Nephron (organoid): Measurements from ENCODE around the gene ITGA8.

Experiments used
- H3K27ac Mint-ChIP-seq, 3 experiments: 2 replicates each; pipeline ENCODE4 v1.8.0; 2020; ENCODE audit warnings: mixed read lengths in 3 of 3, mild to moderate bottlenecking in 2 of 3, moderate library complexity in 1 of 3
- H3K27me3 Mint-ChIP-seq: 2 replicates; pipeline ENCODE4 v1.8.0; 2021; ENCODE audit warnings: low read depth, mild to moderate bottlenecking, moderate library complexity, mixed read lengths
- H3K36me3 Mint-ChIP-seq: 2 replicates; pipeline ENCODE4 v1.8.0; 2020; ENCODE audit warnings: low read depth, mixed read lengths
- H3K4me1 Mint-ChIP-seq: 2 replicates; pipeline ENCODE4 v1.8.0; 2020; ENCODE audit warnings: mixed read lengths
- H3K4me3 Mint-ChIP-seq, 3 experiments: 2 replicates each; pipeline ENCODE4 v1.8.0; 2020; ENCODE audit warnings: mild to moderate bottlenecking in 3 of 3, mixed read lengths in 3 of 3, moderate library complexity in 2 of 3
- H3K9me3 Mint-ChIP-seq: 2 replicates; pipeline ENCODE4 v1.8.0; 2020; ENCODE audit warnings: mixed read lengths
- TF ChIP-seq, protein P1 (sequence below), 3 experiments: fragments of 200-600 bp; sonication (generic); IDR thresholded peaks; one replicate each; pipeline ENCODE4 v1.5.0; 2021; ENCODE audit warnings: antibody characterized with exemption in 3 of 3; ENCODE audit not compliant: unreplicated experiment in 3 of 3

Gene ITGA8

DNA sequence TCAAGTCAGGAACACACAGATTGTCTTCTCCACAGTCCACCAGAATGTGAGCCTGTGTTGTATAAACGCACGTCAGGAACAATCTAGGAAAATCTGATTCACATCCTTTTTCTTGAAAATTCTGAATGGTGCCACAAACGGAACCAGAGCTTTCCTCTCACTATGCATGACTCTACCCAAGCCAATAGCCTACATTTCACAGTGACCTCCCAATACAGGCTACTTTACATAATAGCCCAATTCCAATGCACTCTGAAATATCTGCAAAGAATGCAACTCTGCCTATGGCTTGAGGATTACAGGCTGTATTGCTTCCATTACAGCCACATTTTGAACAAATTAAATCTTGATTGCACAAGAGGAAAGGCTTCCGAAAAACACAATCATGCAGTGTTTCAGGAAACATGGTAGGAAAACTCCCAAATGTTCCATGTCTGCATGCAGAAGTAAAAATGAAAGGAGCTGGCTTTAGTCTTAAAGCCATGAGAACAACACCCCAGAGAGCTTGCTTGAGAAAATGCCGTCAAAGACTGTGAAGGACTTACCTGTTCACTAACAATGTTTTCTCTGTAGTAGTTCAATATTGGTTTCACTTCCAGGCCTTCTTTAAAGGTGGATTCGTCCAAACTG, 113.9 kb downstream of the ITGA8 start:
- Mint-ChIP-seq H3K27me3 (no peaks in the 10 kb centered on the region), H3K36me3 (peaks cover 59% of the 10 kb centered on the region), H3K4me3 (no peak overlapping the region), H3K4me1 (no peaks in the 10 kb centered on the region), H3K9me3 (no peaks in the 10 kb centered on the region), H3K27ac (no peak overlapping the region)
- TF ChIP-seq, protein P1, sequence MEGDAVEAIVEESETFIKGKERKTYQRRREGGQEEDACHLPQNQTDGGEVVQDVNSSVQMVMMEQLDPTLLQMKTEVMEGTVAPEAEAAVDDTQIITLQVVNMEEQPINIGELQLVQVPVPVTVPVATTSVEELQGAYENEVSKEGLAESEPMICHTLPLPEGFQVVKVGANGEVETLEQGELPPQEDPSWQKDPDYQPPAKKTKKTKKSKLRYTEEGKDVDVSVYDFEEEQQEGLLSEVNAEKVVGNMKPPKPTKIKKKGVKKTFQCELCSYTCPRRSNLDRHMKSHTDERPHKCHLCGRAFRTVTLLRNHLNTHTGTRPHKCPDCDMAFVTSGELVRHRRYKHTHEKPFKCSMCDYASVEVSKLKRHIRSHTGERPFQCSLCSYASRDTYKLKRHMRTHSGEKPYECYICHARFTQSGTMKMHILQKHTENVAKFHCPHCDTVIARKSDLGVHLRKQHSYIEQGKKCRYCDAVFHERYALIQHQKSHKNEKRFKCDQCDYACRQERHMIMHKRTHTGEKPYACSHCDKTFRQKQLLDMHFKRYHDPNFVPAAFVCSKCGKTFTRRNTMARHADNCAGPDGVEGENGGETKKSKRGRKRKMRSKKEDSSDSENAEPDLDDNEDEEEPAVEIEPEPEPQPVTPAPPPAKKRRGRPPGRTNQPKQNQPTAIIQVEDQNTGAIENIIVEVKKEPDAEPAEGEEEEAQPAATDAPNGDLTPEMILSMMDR (IDR thresholded peaks at IDR 0.05; ENCODE audit: unreplicated experiment in 3 of 3) = no peak

DNA sequence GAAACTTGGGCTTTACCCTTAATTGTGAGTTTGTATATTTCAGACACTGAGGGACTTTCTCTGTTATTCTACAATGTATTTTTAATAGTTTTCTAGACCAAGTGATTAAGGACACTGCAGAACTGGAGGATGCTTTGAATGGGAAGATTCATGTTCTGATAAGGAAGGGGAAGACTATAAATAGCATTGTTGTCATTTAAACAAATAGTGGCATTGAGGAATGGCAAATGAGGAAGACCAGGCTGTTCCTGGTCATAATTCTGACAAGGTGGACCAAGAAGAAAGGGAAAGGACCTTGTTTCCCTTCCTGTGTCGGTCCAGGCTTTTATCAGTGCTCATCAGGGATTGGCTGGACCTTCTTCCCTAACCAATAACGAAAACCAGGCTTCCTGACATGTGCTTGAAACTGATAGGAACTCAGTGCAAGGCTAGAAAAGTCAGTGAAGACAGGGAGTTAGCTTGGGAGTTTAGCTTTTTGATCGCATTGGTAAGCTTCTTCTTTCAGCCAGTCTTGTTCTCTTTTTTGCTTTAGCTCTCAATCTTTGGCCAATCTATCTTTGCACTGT, 116.2 kb downstream of the ITGA8 start:
- Mint-ChIP-seq H3K4me3 (no peak overlapping the region), H3K27ac (no peak overlapping the region), H3K36me3 (peaks cover 72% of the 10 kb centered on the region), H3K9me3 (no peaks in the 10 kb centered on the region), H3K4me1 (no peaks in the 10 kb centered on the region), H3K27me3 (no peaks in the 10 kb centered on the region)
- TF ChIP-seq, protein P1 (IDR thresholded peaks at IDR 0.05; ENCODE audit: unreplicated experiment in 3 of 3) = no peak

DNA sequence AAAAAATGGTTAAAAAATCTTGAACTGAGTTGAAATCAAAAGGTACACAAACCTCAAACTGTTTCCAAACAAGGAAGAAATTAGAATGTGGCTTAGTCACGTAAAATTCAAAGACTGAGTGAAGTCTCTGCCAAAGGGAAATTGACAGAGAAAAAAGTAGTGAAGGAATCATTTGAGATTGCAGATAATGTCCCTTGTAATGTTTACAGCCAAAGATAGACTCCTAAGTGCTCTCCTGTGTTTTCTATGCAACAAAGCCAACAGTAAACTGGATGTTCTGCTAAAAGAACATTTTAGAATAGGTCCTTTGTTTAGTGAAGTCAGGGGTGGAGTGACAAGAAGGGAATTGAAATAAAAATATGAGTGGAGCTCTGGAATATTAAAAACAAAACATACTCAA, 117.9 kb downstream of the ITGA8 start:
- Mint-ChIP-seq H3K27me3 (no peaks in the 10 kb centered on the region), H3K4me3 (no peak overlapping the region), H3K27ac (no peak overlapping the region), H3K36me3 (peaks cover 71% of the 10 kb centered on the region), H3K4me1 (no peaks in the 10 kb centered on the region), H3K9me3 (no peaks in the 10 kb centered on the region)
- TF ChIP-seq, protein P1 (IDR thresholded peaks at IDR 0.05; ENCODE audit: unreplicated experiment in 3 of 3) = no peak

DNA sequence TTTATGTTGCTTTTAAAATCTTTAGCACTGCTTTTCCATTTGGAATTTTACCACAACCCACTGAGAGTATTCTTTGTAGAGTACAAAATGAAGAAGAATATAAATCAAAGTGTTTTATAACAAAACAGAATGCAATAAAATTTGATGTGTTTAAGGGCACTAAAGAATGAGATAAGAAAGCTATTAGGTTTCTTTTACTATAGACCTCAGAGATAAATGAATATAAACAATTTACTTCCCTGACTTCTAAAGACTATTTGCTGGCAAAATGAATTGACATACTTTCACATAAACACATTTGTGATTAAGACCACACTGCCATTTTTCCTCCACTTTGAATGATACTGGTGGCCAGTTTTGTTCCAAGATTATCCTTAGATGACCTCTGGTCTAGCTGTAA, 124.5 kb downstream of the ITGA8 start:
- peaks cover 44% of the 10 kb centered on the region for H3K36me3 Mint-ChIP-seq
- H3K27ac Mint-ChIP-seq = no peak overlapping the region
- H3K4me1 Mint-ChIP-seq = no peaks in the 10 kb centered on the region
- TF ChIP-seq, protein P1 (IDR thresholded peaks at IDR 0.05; ENCODE audit: unreplicated experiment in 3 of 3) = no peak
- no peaks in the 10 kb centered on the region for H3K9me3 Mint-ChIP-seq
- no peak overlapping the region for H3K4me3 Mint-ChIP-seq
- H3K27me3 Mint-ChIP-seq = peaks cover 4% of the 10 kb centered on the region

DNA sequence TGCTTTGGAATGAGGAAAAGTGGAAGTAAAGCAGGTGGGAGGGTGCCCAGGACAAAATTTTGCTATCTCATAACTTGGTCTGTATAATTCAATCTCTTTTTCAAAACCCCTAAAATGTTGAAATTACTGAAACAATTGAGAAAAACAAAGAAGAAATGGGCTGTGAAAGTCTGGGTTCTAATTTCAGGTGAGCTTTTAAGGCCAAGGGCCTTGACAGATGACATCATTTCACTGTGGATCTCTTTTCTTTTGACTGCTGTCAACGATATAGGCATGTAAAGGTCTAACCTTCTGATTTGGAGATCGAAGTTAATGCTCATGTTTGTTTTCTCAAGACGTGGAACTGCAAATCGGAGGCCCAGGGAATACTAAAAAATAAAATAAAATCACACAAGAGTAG, 127.8 kb downstream of the ITGA8 start:
- Mint-ChIP-seq H3K9me3 (no peaks in the 10 kb centered on the region), H3K36me3 (peaks cover 24% of the 10 kb centered on the region), H3K27me3 (peaks cover 4% of the 10 kb centered on the region), H3K4me1 (peaks cover 5% of the 10 kb centered on the region), H3K27ac (no peak overlapping the region), H3K4me3 (no peak overlapping the region)
- TF ChIP-seq, protein P1 (IDR thresholded peaks at IDR 0.05; ENCODE audit: unreplicated experiment in 3 of 3) = no peak

DNA sequence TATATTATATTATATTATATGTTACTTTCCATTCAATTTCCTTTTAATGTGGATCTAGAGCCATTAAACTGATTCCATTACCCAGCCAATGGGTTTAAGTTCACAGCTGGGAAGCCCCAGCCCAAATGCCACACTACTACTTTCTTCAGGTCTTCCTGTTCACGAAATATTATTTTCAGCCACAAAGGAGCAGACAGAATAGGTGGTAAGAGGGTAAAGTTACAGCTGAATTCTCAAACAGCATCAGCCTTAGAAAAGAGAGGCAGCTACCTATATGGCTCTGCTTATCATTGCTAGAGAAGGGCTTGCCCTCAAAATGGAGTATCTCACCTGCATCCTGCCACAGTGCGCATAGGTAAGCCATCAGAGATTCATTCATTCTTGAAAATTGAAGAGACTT, 128.3 kb downstream of the ITGA8 start:
- H3K4me1 Mint-ChIP-seq = peaks cover 5% of the 10 kb centered on the region
- H3K4me3 Mint-ChIP-seq = no peak overlapping the region
- peaks cover 23% of the 10 kb centered on the region for H3K36me3 Mint-ChIP-seq
- no peaks in the 10 kb centered on the region for H3K9me3 Mint-ChIP-seq
- no peak overlapping the region for H3K27ac Mint-ChIP-seq
- TF ChIP-seq, protein P1 (IDR thresholded peaks at IDR 0.05; ENCODE audit: unreplicated experiment in 3 of 3) = no peak
- H3K27me3 Mint-ChIP-seq = peaks cover 4% of the 10 kb centered on the region
